Endothelial cell of umbilical vein (primary cell): Measurements from ENCODE around the gene RBM45. TPM values are rescaled to one million over a fixed set of nuclear protein-coding genes. Genes with fewer than 3 reads are reported as not detected.
"Not testable (repeated sequence)": the region's sequence is repeated elsewhere in the genome, so short reads cannot be mapped to it uniquely, and the experiment has no call there.

Source experiments
- BruUV-seq: library from RNA; stranded (reverse); fragments of 400-500 nt; replicated peaks from 2 replicates; lab custom pipeline; 2021; lab: Mats Ljungman, UMichigan
- CTCF ChIA-PET: fragments of 300-600, 350-600 bp; sonication (Branson Sonifier 250); formaldehyde crosslinking; loops from one replicate; lab custom pipeline; 2021; ENCODE audit warnings: antibody characterized with exemption, inconsistent platforms; lab: Charles Lee
- POLR2A ChIA-PET: fragments of 300-600, 350-600 bp; sonication (Branson Sonifier 250); formaldehyde crosslinking; loops from one replicate; lab custom pipeline; 2021; ENCODE audit warnings: antibody characterized with exemption, inconsistent platforms; lab: Charles Lee
- DNase-seq: peaks from one replicate; pipeline ENCODE4 v3.0.0-alpha.2; 2011; ENCODE audit warnings: low read depth, low spot score
- FAIRE-seq: peaks from 2 replicates; lab custom pipeline; 2011; peaks lifted over from hg19 to GRCh38; lab: Jason Lieb, UNC
- H2AFZ ChIP-seq: 2 replicates; pipeline ENCODE4 v1.6.0; 2012; ENCODE audit warnings: low read depth, low read length, control low read depth, inconsistent platforms
- H3K27ac ChIP-seq: 2 replicates; pipeline ENCODE4 v1.5.1; 2011; ENCODE audit warnings: low read depth, mild to moderate bottlenecking, control low read depth, low read length, moderate library complexity; ENCODE audit not compliant: insufficient read depth
- H3K27me3 ChIP-seq, 2 experiments: 2 replicates each; pipeline versions ENCODE4 v1.6.0 to v1.6.1; 2011; ENCODE audit warnings: low read length in 2 of 2, mixed read lengths in 1 of 2; ENCODE audit not compliant: control insufficient read depth in 2 of 2, insufficient read depth in 2 of 2
- H3K36me3 ChIP-seq, 2 experiments: 2 replicates in 1 of 2; 3 replicates in 1 of 2; pipeline ENCODE4 v1.5.1; 2011; ENCODE audit warnings: low read length in 2 of 2, mild to moderate bottlenecking in 1 of 2, moderate library complexity in 1 of 2; ENCODE audit not compliant: control insufficient read depth in 2 of 2, insufficient read depth in 2 of 2; ENCODE audit errors: extremely low read depth in 1 of 2
- H3K4me1 ChIP-seq: 3 replicates; pipeline ENCODE4 v1.5.1; 2011; ENCODE audit warnings: mild to moderate bottlenecking, low read length; ENCODE audit not compliant: control insufficient read depth, insufficient read depth; ENCODE audit errors: extremely low read depth
- H3K4me2 ChIP-seq: 2 replicates; pipeline ENCODE4 v1.6.1; 2011; ENCODE audit warnings: low read length, control low read depth, mixed read lengths; ENCODE audit not compliant: insufficient read depth
- H3K4me3 ChIP-seq, 3 experiments: fragments of 200-600 bp in 1 of 3; sonication (generic), shearing (Covaris generic) in 1 of 3; replicated peaks in 1 of 3; 2 replicates each; pipeline ENCODE4 v1.5.1; 2011 to 2016; ENCODE audit warnings: control low read depth in 3 of 3, low read length in 3 of 3, mild to moderate bottlenecking in 2 of 3, inconsistent platforms in 1 of 3, low read depth in 1 of 3, moderate library complexity in 1 of 3; ENCODE audit not compliant: insufficient read depth in 1 of 3
- H3K79me2 ChIP-seq: 2 replicates; pipeline ENCODE4 v1.6.0; 2012; ENCODE audit warnings: low read length, inconsistent platforms; ENCODE audit not compliant: control insufficient read depth, insufficient read depth
- H3K9ac ChIP-seq: replicated peaks from 2 replicates; pipeline ENCODE3; 2011; ENCODE audit warnings: low read length, control low read depth; ENCODE audit not compliant: insufficient read depth; ENCODE audit errors: extremely low read depth
- H3K9me1 ChIP-seq: replicated peaks from 3 replicates; pipeline ENCODE4 v1.6.0; 2011; ENCODE audit warnings: mild to moderate bottlenecking, low read length; ENCODE audit not compliant: control insufficient read depth, insufficient read depth; ENCODE audit errors: extremely low read depth
- H3K9me3 ChIP-seq: replicated peaks from 2 replicates; pipeline ENCODE4 v1.5.1; 2012; ENCODE audit warnings: low read length, inconsistent platforms; ENCODE audit not compliant: control insufficient read depth, insufficient read depth
- H4K20me1 ChIP-seq: replicated peaks from 2 replicates; pipeline ENCODE3; 2011; ENCODE audit warnings: mild to moderate bottlenecking, low read length; ENCODE audit not compliant: control insufficient read depth, insufficient read depth; ENCODE audit errors: extremely low read depth
- CTCF ChIP-seq, 2 donors: IDR thresholded peaks; 1 replicate in 1 of 2; 2 replicates in 1 of 2; pipeline ENCODE4 v1.5.1; 2011; ENCODE audit warnings: low read length in 2 of 2, mild to moderate bottlenecking in 2 of 2, moderate library complexity in 2 of 2, control low read depth in 1 of 2, inconsistent platforms in 1 of 2, low read depth in 1 of 2; ENCODE audit not compliant: insufficient read depth in 1 of 2; ENCODE audit errors: extremely low read depth in 1 of 2
- EZH2 ChIP-seq: IDR thresholded peaks from 2 replicates; pipeline ENCODE4 v1.6.1; 2012; ENCODE audit warnings: borderline replicate concordance, low read depth, mild to moderate bottlenecking, moderate library complexity, low read length, inconsistent platforms; ENCODE audit not compliant: severe bottlenecking
- FOS ChIP-seq: IDR thresholded peaks from 2 replicates; pipeline ENCODE4 v1.6.1; 2011; ENCODE audit warnings: mild to moderate bottlenecking, low read length, moderate library complexity, borderline replicate concordance; ENCODE audit not compliant: insufficient read depth
- GATA2 ChIP-seq: IDR thresholded peaks from 2 replicates; pipeline ENCODE4 v1.7.0; 2011; ENCODE audit warnings: low read depth, mild to moderate bottlenecking, moderate library complexity, mixed read lengths, low read length; ENCODE audit not compliant: insufficient read length, insufficient read depth
- JUN ChIP-seq: IDR thresholded peaks from 2 replicates; pipeline ENCODE4 v1.6.1; 2011; ENCODE audit warnings: borderline replicate concordance, low read depth; ENCODE audit not compliant: insufficient read length, insufficient read depth
- MAX ChIP-seq: IDR thresholded peaks from 2 replicates; pipeline ENCODE4 v1.6.1; 2011; ENCODE audit not compliant: insufficient read depth, insufficient read length
- MYC ChIP-seq: IDR thresholded peaks from one replicate; pipeline ENCODE4 v1.6.1; 2011; ENCODE audit warnings: mild to moderate bottlenecking, low read depth, low read length
- POLR2A ChIP-seq: IDR thresholded peaks from 2 replicates; pipeline ENCODE4 v1.6.1; 2012; ENCODE audit warnings: low read depth, mild to moderate bottlenecking, control low read depth, low read length
- POLR2AphosphoS5 ChIP-seq: IDR thresholded peaks from 2 replicates; pipeline ENCODE4 v1.6.1; 2012; ENCODE audit warnings: low read depth, mild to moderate bottlenecking, control low read depth, low read length, moderate library complexity; ENCODE audit not compliant: insufficient read depth
- dilution Hi-C: fragments of 300-500 bp; cut with MboI; formaldehyde crosslinking; loops from one replicate; pipeline ENCODE4 v1.15.0; 2019; ENCODE audit warnings: low sequenced_read_pairs; ENCODE audit not compliant: extremely low pct_ligation_motif_present
- intact Hi-C: fragments of 100-400 bp; cut with micrococcal nuclease; formaldehyde crosslinking; loops from one replicate; pipeline ENCODE4 v1.10.0; 2022
- polyA plus RNA-seq, 4 experiments: library from polyadenylated mRNA; depleted of rRNA in 3 of 4; stranded (reverse) in 3 of 4; unstranded in 1 of 4; fragments of >200 nt; gene quantifications; 2 replicates each; pipeline versions ENCODE4 v1.2.1 to v1.2.3, GENCODE V29; 2011 to 2012; ENCODE audit warnings: missing spikeins in 1 of 4
- total RNA-seq: library from RNA; stranded (reverse); gene quantifications from 2 replicates; pipeline ENCODE4 v1.2.3, GENCODE V29; 2021

RBM45 gene
- total and polyA plus RNA-seq, 2 donors (not counting 3 experiments of a cell fraction or from before 2014, with no cell fraction given): 6.8 to 12.4 TPM

GRCh38 chr2:178152977-178153376 lies 40.7 kb downstream of the RBM45 start:
- Histone ChIP-seq H3K27me3 (peaks cover 2 to 3% of the 10 kb centered on the region in 2 experiments), H4K20me1 (no peaks in the 10 kb centered on the region), H3K9ac (no peak overlapping the region), H3K9me3 (no peaks in the 10 kb centered on the region), H3K79me2 (no peaks in the 10 kb centered on the region), H3K9me1 (no peaks in the 10 kb centered on the region), H3K4me2 (no peak overlapping the region), H3K4me3 (no peak overlapping the region), H2AFZ (no peak overlapping the region), H3K4me1 (no peaks in the 10 kb centered on the region), H3K36me3 (no peaks in the 10 kb centered on the region), H3K27ac (no peak overlapping the region)
- intact Hi-C loops (no loop called here), dilution Hi-C loops (no loop called here)
- BruUV-seq: no TSS peak
- no peak for FAIRE-seq
- POLR2A ChIA-PET: no interaction called here
- CTCF ChIA-PET: interaction anchor here (1.3 kb wide), 1 partner anchor 21 kb away, joined by 3 read pairs; no protein-coding TSS in a partner anchor
- no peak for TF ChIP-seq POLR2A
- no peak for TF ChIP-seq MAX
- TF ChIP-seq JUN: no peak
- no peak for TF ChIP-seq GATA2
- TF ChIP-seq MYC: no peak
- no peak for TF ChIP-seq EZH2
- TF ChIP-seq POLR2AphosphoS5: no peak
- TF ChIP-seq CTCF (IDR thresholded peaks at IDR 0.05; ENCODE audit: extremely low read depth in 1 of 2, insufficient read depth in 1 of 2, low read depth in 1 of 2, low read length in 2 of 2): no peak
- TF ChIP-seq FOS: no peak
- DNase-seq: no peak

- H3K79me2 ChIP-seq, H3K27ac ChIP-seq, dilution Hi-C loops, POLR2A ChIA-PET, BruUV-seq, H3K4me1 ChIP-seq, DNase-seq, H3K27me3 ChIP-seq, FAIRE-seq, H3K9me3 ChIP-seq, H3K4me3 ChIP-seq, H4K20me1 ChIP-seq, H3K4me2 ChIP-seq, CTCF ChIA-PET, H2AFZ ChIP-seq, H3K9ac ChIP-seq, intact Hi-C loops, H3K36me3 ChIP-seq, H3K9me1 ChIP-seq: not testable (repeated sequence)
These were observed 41.6 kb downstream of the RBM45 start for GRCh38 chr2:178153878-178154277.
